Body of pancreas (tissue), 4 donors: ENCODE results near the gene STRA8.

ENCODE experiments used
- POLR2A ChIP-seq, 3 donors: fragments of 450-650 bp; IDR thresholded peaks; one replicate each; pipeline ENCODE4 v1.6.1; 2016; ENCODE audit warnings: antibody characterized with exemption in 3 of 3, mild to moderate bottlenecking in 2 of 3
- TF ChIP-seq, protein P1 (sequence below), 7 experiments: fragments of 450-650 bp in 4 of 7; fragments of 200-600 bp in 3 of 7; sonication (generic) in 3 of 7; IDR thresholded peaks; one replicate each; pipeline ENCODE4 v1.5.1; 2016 to 2019; ENCODE audit warnings: antibody characterized with exemption in 7 of 7

DNA sequence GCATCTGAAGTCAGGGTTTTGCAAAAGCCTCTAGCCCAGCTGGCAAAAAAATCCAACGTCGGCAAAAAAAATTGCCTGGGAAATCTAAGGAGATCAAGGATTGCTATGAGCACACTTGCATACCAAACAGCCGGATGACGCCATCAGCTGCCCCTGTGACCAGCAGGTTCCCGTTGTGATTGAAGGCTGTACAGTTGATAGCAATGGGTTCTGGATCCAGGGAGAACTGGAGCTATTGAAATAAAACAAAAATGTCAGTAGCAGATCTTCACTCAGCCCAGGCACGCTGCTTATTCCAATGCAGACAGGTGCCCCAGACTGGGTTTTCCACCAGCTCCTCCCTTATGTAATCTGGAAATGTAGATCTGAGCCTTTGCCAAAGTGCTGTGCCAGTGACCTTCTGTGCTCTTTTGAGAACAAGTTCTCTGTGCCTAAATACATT lies 44.4 kb upstream of the STRA8 start:
- TF ChIP-seq POLR2A (IDR thresholded peaks at IDR 0.05), result peak in 1 of 3 donors; percentile 53
- TF ChIP-seq, protein P1, sequence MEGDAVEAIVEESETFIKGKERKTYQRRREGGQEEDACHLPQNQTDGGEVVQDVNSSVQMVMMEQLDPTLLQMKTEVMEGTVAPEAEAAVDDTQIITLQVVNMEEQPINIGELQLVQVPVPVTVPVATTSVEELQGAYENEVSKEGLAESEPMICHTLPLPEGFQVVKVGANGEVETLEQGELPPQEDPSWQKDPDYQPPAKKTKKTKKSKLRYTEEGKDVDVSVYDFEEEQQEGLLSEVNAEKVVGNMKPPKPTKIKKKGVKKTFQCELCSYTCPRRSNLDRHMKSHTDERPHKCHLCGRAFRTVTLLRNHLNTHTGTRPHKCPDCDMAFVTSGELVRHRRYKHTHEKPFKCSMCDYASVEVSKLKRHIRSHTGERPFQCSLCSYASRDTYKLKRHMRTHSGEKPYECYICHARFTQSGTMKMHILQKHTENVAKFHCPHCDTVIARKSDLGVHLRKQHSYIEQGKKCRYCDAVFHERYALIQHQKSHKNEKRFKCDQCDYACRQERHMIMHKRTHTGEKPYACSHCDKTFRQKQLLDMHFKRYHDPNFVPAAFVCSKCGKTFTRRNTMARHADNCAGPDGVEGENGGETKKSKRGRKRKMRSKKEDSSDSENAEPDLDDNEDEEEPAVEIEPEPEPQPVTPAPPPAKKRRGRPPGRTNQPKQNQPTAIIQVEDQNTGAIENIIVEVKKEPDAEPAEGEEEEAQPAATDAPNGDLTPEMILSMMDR (IDR thresholded peaks at IDR 0.05), result no peak
